ENCODE measurements around the gene TMEM72.

- TF ChIP-seq POLR2A (IDR thresholded peaks at IDR 0.05) (no peak), CTCF (IDR thresholded peaks at IDR 0.05) (no peak)
Measured at GRCh38 chr10:44911081-44911540, at the start of gene TMEM72.

All from sigmoid colon (tissue), 3 donors.